K562 (cell line): ENCODE results near the gene CASKIN1. TPM values are rescaled to one million over a fixed set of nuclear protein-coding genes. Genes with fewer than 3 reads are reported as not detected.

Source experiments
- ATAC-seq: fragments of 200-7000 bp; cut with Tn5 transposase; 3 replicates; pipeline ENCODE4 v1.9.1; 2020; ENCODE audit warnings: moderate library complexity
- BruUV-seq: library from RNA; stranded (reverse); fragments of 400-500 nt; replicated peaks from 2 replicates; lab custom pipeline; 2021; lab: Mats Ljungman, UMichigan
- CTCF ChIA-PET: fragments of 300-600 bp; formaldehyde crosslinking; extraction: SDS; loops from one replicate; lab custom pipeline; 2021; ENCODE audit warnings: low intra/inter-chr PET ratio; lab: Yijun Ruan, JAX
- POLR2A ChIA-PET: fragments of 300-600, 350-650 bp; sonication (Branson Sonifier 250); formaldehyde crosslinking; extraction: SDS; loops from one replicate; lab custom pipeline; 2021; ENCODE audit warnings: antibody characterized with exemption, inconsistent platforms; lab: Yijun Ruan, JAX
- DNase-seq, 4 experiments: peaks; one replicate each; pipeline versions ENCODE4 v3.0.0 to v3.0.0-alpha.2; 2011 to 2018; ENCODE audit warnings: low spot score in 3 of 4, mixed read lengths in 3 of 4; ENCODE audit errors: extremely low read depth in 1 of 4
- FAIRE-seq: peaks from 2 replicates; lab custom pipeline; 2011; peaks lifted over from hg19 to GRCh38; lab: Jason Lieb, UNC
- H2AFZ ChIP-seq: 2 replicates; pipeline ENCODE4 v1.6.0; 2011; ENCODE audit warnings: low read depth, low read length, control low read depth, inconsistent platforms
- H3K27ac ChIP-seq: fragments of 200-600 bp; 3 replicates; pipeline ENCODE4 v1.8.0; 2011; ENCODE audit warnings: low read depth, mild to moderate bottlenecking, control low read depth, inconsistent platforms, low read length, moderate library complexity, mixed read lengths; ENCODE audit errors: extremely low read depth
- H3K27me3 ChIP-seq, 2 experiments: fragments of 300-600 bp in 1 of 2; 2 replicates in 1 of 2; 3 replicates in 1 of 2; pipeline versions ENCODE4 v1.6.0 to v1.8.0; 2011; ENCODE audit warnings: inconsistent platforms in 2 of 2, low read length in 2 of 2, mild to moderate bottlenecking in 1 of 2, mixed read lengths in 1 of 2, moderate library complexity in 1 of 2; ENCODE audit not compliant: control insufficient read depth in 2 of 2, insufficient read depth in 2 of 2
- H3K36me3 ChIP-seq: fragments of 300-600 bp; 3 replicates; pipeline ENCODE4 v1.8.0; 2011; ENCODE audit warnings: mild to moderate bottlenecking, low read length, inconsistent platforms; ENCODE audit not compliant: control insufficient read depth, insufficient read depth
- H3K4me1 ChIP-seq, 2 experiments: fragments of 200-600 bp in 1 of 2; replicated peaks in 1 of 2; 2 replicates in 1 of 2; 3 replicates in 1 of 2; pipeline versions ENCODE4 v1.5.1 to v1.8.0; 2011; ENCODE audit warnings: inconsistent platforms in 2 of 2, low read length in 2 of 2, mild to moderate bottlenecking in 1 of 2, mixed read lengths in 1 of 2, moderate library complexity in 1 of 2; ENCODE audit not compliant: control insufficient read depth in 2 of 2, insufficient read depth in 2 of 2
- H3K4me2 ChIP-seq: 2 replicates; pipeline ENCODE4 v1.6.1; 2011; ENCODE audit warnings: low read length, control low read depth, inconsistent platforms, mixed read lengths; ENCODE audit not compliant: insufficient read depth
- H3K4me3 ChIP-seq: fragments of 200-600 bp; sonication (generic), shearing (Covaris generic); 2 replicates; pipeline ENCODE4 v1.5.1; 2016; ENCODE audit warnings: control low read depth, inconsistent platforms
- H3K79me2 ChIP-seq: fragments of 200-600 bp; 3 replicates; pipeline ENCODE4 v1.8.0; 2011; ENCODE audit warnings: low read length, inconsistent platforms; ENCODE audit not compliant: control insufficient read depth, insufficient read depth
- H3K9ac ChIP-seq, 2 experiments: 2 replicates each; pipeline versions ENCODE4 v1.6.0 to v1.6.1; 2011; ENCODE audit warnings: low read depth in 2 of 2, low read length in 2 of 2, control low read depth in 1 of 2, inconsistent platforms in 1 of 2, mild to moderate bottlenecking in 1 of 2, mixed read lengths in 1 of 2; ENCODE audit not compliant: insufficient read depth in 1 of 2
- H3K9me1 ChIP-seq: one replicate; pipeline ENCODE4 v1.6.0; 2011; ENCODE audit warnings: inconsistent platforms, mild to moderate bottlenecking, low read length, moderate library complexity; ENCODE audit not compliant: control insufficient read depth, insufficient read depth
- H3K9me3 ChIP-seq: replicated peaks from 2 replicates; pipeline ENCODE4 v1.5.1; 2011; ENCODE audit warnings: low read depth, low read length, inconsistent platforms; ENCODE audit not compliant: control insufficient read depth, insufficient read depth
- H4K20me1 ChIP-seq: replicated peaks from 2 replicates; pipeline ENCODE4 v1.6.1; 2011; ENCODE audit warnings: low read length, inconsistent platforms, mixed read lengths; ENCODE audit not compliant: control insufficient read depth, insufficient read depth
- CBX1 ChIP-seq: sonication (generic); IDR thresholded peaks from 2 replicates; pipeline ENCODE4 v1.6.1; 2016; ENCODE audit warnings: antibody characterized with exemption, low read depth, mild to moderate bottlenecking
- CTBP1 ChIP-seq: fragments of 450-650 bp; IDR thresholded peaks from 2 replicates; pipeline ENCODE4 v1.6.1; 2016; ENCODE audit warnings: borderline replicate concordance
- ELF4 ChIP-seq: fragments of 450-650 bp; formaldehyde crosslinking; IDR thresholded peaks from 2 replicates; pipeline ENCODE4 v1.4.0; 2022; ENCODE audit warnings: missing genetic modification characterization
- FIP1L1 ChIP-seq: fragments of 200-400 bp; formaldehyde crosslinking; IDR thresholded peaks from 2 replicates; pipeline ENCODE4 v1.6.1; 2018; ENCODE audit warnings: mild to moderate bottlenecking, low read depth, low read length; ENCODE audit not compliant: poor library complexity, severe bottlenecking
- ID3 ChIP-seq, 2 experiments: fragments of 250-450 bp in 1 of 2; fragments of 450-650 bp in 1 of 2; sonication (Bioruptor Pico) in 1 of 2; IDR thresholded peaks; 2 replicates each; pipeline versions ENCODE4 v1.6.1 to v1.8.0; 2016 to 2021; ENCODE audit warnings: mild to moderate bottlenecking in 2 of 2, moderate library complexity in 2 of 2, missing compliant biosample characterization in 1 of 2, missing genetic modification characterization in 1 of 2
- MXI1 ChIP-seq: IDR thresholded peaks from 2 replicates; pipeline ENCODE4 v1.6.1; 2011; ENCODE audit warnings: low read depth, mild to moderate bottlenecking, improper control_type of control experiment, low read length
- POLR2A ChIP-seq: fragments of 450-650 bp; conservative IDR thresholded peaks from 2 replicates; pipeline ENCODE4 v1.6.1; 2016
- POLR2AphosphoS2 ChIP-seq: IDR thresholded peaks from 2 replicates; pipeline ENCODE4 v1.6.1; 2012; ENCODE audit warnings: low read length, improper control_type of control experiment
- POLR2B ChIP-seq: fragments of 450-650 bp; IDR thresholded peaks from 2 replicates; pipeline ENCODE4 v1.6.1; 2018; ENCODE audit warnings: low read depth; ENCODE audit not compliant: partially characterized antibody
- POLR2G ChIP-seq: fragments of 200-400 bp; formaldehyde crosslinking; IDR thresholded peaks from 2 replicates; pipeline ENCODE4 v1.6.1; 2017; ENCODE audit warnings: low read depth, mild to moderate bottlenecking, antibody characterized with exemption, low read length, moderate library complexity
- RBFOX2 ChIP-seq: fragments of 200-400 bp; formaldehyde crosslinking; IDR thresholded peaks from 2 replicates; pipeline ENCODE4 v1.6.1; 2017; ENCODE audit warnings: low read depth, mild to moderate bottlenecking, low read length, moderate library complexity
- RBM22 ChIP-seq: fragments of 200-400 bp; formaldehyde crosslinking; IDR thresholded peaks from 2 replicates; pipeline ENCODE4 v1.6.1; 2018; ENCODE audit warnings: low read length, low read depth; ENCODE audit not compliant: poor library complexity, severe bottlenecking
- SUPT5H ChIP-seq: fragments of 450-650 bp; IDR thresholded peaks from 2 replicates; pipeline ENCODE4 v1.6.1; 2016
- TGIF2 ChIP-seq: sonication (generic); formaldehyde crosslinking; IDR thresholded peaks from 2 replicates; pipeline ENCODE4 v1.8.1; 2022; ENCODE audit warnings: mild to moderate bottlenecking, missing genetic modification reagents, moderate library complexity
- ZBTB49 ChIP-seq: sonication (generic); formaldehyde crosslinking; IDR thresholded peaks from 2 replicates; pipeline ENCODE4 v1.8.0; 2022; ENCODE audit warnings: missing genetic modification reagents, mild to moderate bottlenecking, borderline replicate concordance
- ZNF282 ChIP-seq: sonication (generic); formaldehyde crosslinking; IDR thresholded peaks from 2 replicates; pipeline ENCODE4 v1.8.1; 2023; ENCODE audit warnings: missing genetic modification reagents
- WGBS: fragments of 100-300 bp; shearing (Covaris generic); methylation state at CpG from one replicate; pipeline ENCODE4 v1.1.6; 2016; ENCODE audit warnings: low coverage, mixed read lengths; ENCODE audit not compliant: insufficient coverage; ENCODE audit errors: missing lambda C conversion rate; 5-methylcytosine and 5-hydroxymethylcytosine counted together
- in situ Hi-C: fragments of 300-500 bp; cut with MboI; formaldehyde crosslinking; loops from 4 replicates; pipeline ENCODE4 v1.15.0; 2018; ENCODE audit warnings: inconsistent platforms, mixed read lengths
- intact Hi-C: fragments of 100-400 bp; cut with micrococcal nuclease; formaldehyde crosslinking; loops from 2 replicates; pipeline ENCODE4 v1.14.2; 2022
- polyA plus RNA-seq, 8 experiments: library from polyadenylated mRNA; depleted of rRNA in 4 of 8; stranded (reverse) in 5 of 8; unstranded in 3 of 8; fragments of >200 nt; fragmentation: Nextera tagmentation in 2 of 8; fragmentation: Illumina TruSeq in 1 of 8; extraction: Ambion mirVana in 2 of 8; extraction: Trizol in 1 of 8; gene quantifications; 2 replicates each; pipeline versions ENCODE4 v1.2.1 to v1.2.3, GENCODE V29; 2011 to 2014; ENCODE audit warnings: inconsistent platforms in 1 of 8, missing spikeins in 1 of 8
- total RNA-seq, 7 experiments: library from RNA; depleted of rRNA in 6 of 7; stranded (reverse); fragments of >200 nt in 6 of 7; fragmentation: Illumina TruSeq in 2 of 7; extraction: Trizol in 2 of 7; gene quantifications; 2 replicates each; pipeline versions ENCODE4 v1.2.1 to v1.2.3, GENCODE V29; 2011 to 2021; ENCODE audit warnings: low replicate concordance in 1 of 7
- TF ChIP-seq, protein P1 (sequence below): sonication (generic); formaldehyde crosslinking; IDR thresholded peaks from 2 replicates; pipeline ENCODE4 v1.8.1; 2023; ENCODE audit warnings: mild to moderate bottlenecking, missing genetic modification reagents

Gene CASKIN1
- total and polyA plus RNA-seq, 9 of the 15 experiments (the other 6 are each of a cell fraction or from before 2014, with no cell fraction given), result 0.15 to 4.5 (median 1.5) TPM; not detected in 2

DNA sequence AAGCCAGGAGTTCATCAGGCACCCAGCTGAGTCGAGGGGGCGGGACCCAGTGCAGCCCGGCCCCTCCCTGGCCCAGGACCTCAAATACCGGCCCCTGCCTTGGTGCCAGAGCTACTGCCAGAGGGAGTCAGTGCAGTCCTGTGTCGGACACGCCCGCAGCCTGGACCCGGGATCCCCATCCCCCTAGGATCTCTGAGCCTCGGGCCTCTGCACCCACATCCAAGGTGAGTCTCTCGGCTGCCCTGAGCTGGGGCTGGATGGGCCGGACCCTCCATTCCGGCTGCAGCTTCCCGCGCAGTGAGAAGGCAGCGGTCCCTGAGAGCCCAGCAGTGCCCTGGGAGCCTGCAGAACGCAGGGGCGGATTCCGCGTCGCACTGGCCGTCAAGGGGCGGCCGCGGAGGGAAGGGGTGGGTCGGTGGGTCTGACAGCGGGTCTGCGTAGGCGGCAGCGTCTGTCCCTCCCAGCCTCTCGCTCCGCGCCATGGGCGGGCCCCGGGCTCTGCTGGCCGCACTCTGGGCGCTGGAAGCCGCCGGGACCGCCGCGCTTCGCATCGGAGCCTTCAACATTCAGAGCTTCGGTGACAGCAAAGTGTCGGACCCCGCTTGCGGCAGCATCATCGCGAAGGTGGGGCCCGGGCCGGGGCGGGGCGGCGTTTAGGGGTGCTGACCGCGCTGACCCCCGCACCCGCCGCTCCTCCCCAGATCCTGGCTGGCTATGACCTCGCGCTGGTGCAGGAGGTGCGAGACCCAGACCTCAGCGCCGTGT is 40.1 kb upstream of the CASKIN1 start, which contains the start of gene DNASE1L2:
TSS of gene DNASE1L2 (plus strand) at position 108 of the 765 bp plus-strand sequence. CDS start at position 481, 373 bp downstream.
- no peaks in the 10 kb centered on the region for H3K9me3 ChIP-seq
- CTCF ChIA-PET, result no interaction called here
- H3K9me1 ChIP-seq, result no peaks in the 10 kb centered on the region
- no peak within 1 kb of the TSS for H3K27ac ChIP-seq
- H3K4me2 ChIP-seq, result no peak within 1 kb of the TSS
- no peak within 1 kb of the TSS for H2AFZ ChIP-seq
- peaks cover 62% of the 10 kb centered on the region; the same call in 2 of the 3 replicates for H3K36me3 ChIP-seq
- in situ Hi-C loops, result no loop called here
- H3K27me3 ChIP-seq, result no peaks in the 10 kb centered on the region
- WGBS, result 94% methylated on average over 20 of the region's 64 CpGs
- intact Hi-C loops, result no loop called here
- no peak within 1 kb of the TSS for H3K4me3 ChIP-seq
- FAIRE-seq (no peak), ATAC-seq (peak; percentile 7), DNase-seq (no peak)
- peaks cover 0 to 55% of the 10 kb centered on the region in 2 experiments; a peak in 2 of 5 replicates for H3K4me1 ChIP-seq
- no peak within 1 kb of the TSS for H3K9ac ChIP-seq
- BruUV-seq, result no TSS peak
- POLR2A ChIA-PET, result interaction anchor here (2.6 to 6.6 kb wide), 2 partner anchors 11 to 15 kb away, joined by 20 to 39 read pairs; partner anchors contain the start of gene ECI1
- no peaks in the 10 kb centered on the region for H3K79me2 ChIP-seq
- H4K20me1 ChIP-seq, result no peaks in the 10 kb centered on the region
- TF ChIP-seq POLR2AphosphoS2 (0 out of 2 replicates have a peak, but pooled peaks have one; percentile 20), CBX1 (peak; percentile 66; the same call in 1 of the 2 replicates), ZNF282 (CRISPR knock-in tag) (0 out of 2 replicates have a peak, but pooled peaks have one; percentile 32), POLR2A (peak; percentile 42), TGIF2 (CRISPR knock-in tag) (0 out of 2 replicates have a peak, but pooled peaks have one; percentile 26), RBM22 (peak; percentile 86), POLR2G (peak; percentile 84), ZBTB49 (no peak), CTBP1 (no peak), MXI1 (no peak), ID3 (CRISPR knock-in tag; IDR thresholded peaks at IDR 0.05) (no peak), ID3 (tag; IDR thresholded peaks at IDR 0.05) (no peak), FIP1L1 (peak; percentile 67), POLR2B (peak; percentile 34), SUPT5H (peak; percentile 28; the same call in 1 of the 2 replicates), RBFOX2 (peak; percentile 42; the same call in 1 of the 2 replicates), ELF4 (CRISPR knock-in tag) (no peak)
- TF ChIP-seq, protein P1, sequence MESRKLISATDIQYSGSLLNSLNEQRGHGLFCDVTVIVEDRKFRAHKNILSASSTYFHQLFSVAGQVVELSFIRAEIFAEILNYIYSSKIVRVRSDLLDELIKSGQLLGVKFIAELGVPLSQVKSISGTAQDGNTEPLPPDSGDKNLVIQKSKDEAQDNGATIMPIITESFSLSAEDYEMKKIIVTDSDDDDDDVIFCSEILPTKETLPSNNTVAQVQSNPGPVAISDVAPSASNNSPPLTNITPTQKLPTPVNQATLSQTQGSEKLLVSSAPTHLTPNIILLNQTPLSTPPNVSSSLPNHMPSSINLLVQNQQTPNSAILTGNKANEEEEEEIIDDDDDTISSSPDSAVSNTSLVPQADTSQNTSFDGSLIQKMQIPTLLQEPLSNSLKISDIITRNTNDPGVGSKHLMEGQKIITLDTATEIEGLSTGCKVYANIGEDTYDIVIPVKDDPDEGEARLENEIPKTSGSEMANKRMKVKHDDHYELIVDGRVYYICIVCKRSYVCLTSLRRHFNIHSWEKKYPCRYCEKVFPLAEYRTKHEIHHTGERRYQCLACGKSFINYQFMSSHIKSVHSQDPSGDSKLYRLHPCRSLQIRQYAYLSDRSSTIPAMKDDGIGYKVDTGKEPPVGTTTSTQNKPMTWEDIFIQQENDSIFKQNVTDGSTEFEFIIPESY, result peak; percentile 98
